ENCODE results near the gene SMAD6.
"Not testable (repeated sequence)": the region's sequence is repeated elsewhere in the genome, so short reads cannot be mapped to it uniquely, and the experiment has no call there.

SMAD6 gene

DNA sequence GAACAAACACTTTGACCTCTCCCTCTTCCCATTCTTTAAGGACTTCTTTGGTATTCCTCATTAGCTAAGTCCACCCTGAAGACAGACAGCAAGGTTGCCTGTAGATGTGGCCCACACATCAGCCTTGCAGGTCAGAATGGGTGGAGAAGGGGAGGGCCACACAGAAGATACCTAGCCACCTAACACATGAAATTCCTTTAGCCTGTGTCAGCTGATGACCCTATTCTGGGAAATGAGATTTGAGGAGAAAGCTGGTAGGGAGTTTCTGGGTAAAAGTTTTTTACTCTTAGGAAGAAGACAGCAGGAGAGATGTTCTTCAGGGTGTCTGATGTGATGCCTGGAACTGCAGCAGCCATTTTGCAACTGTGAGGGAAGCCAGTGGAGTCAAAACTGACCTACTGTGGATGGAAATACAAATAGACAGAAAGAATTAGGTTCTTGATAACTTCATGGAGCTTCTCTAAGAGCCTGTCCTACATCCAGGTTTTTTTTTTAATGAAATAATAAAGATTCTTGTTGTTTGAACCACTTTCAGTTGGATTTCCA, 17.8 kb upstream of the SMAD6 start:
- Mint-ChIP-seq H3K9me3 (peaks cover 4% of the 10 kb centered on the region), H3K4me3 (no peak overlapping the region), H3K27me3 (no peaks in the 10 kb centered on the region), H3K36me3 (ENCODE audit: low read depth) (no peaks in the 10 kb centered on the region), H3K27ac (no peak overlapping the region), H3K4me1 (no peaks in the 10 kb centered on the region)
- DNase-seq, result no peak
- no peak for ATAC-seq

DNA sequence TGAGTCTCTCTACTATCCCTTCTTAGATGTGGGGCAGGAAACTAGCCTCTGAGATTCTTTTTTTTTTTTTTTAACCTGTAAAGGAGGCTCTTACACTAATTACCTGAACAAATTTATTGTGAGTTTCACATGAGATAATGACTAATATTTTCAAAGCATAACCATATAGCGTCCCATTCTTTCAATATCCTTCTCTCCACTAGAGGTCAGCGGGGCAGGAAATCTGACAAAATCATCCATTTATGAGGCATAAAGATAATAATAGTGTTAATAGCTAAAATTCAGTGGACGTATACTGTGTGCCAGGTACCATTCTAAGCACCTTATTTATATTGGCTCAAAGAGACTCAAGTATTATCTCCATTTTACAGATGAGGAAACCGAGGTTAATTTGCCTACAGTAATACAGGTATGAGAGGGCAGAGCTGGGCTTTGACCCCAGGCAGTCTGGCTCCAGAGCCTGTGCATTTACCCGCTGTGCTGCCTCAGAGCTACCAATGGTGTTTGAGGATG, 16.3 kb upstream of the SMAD6 start:
- ATAC-seq (no peak), DNase-seq (no peak)
- no peak overlapping the region for H3K4me3 Mint-ChIP-seq
- H3K36me3 Mint-ChIP-seq (ENCODE audit: low read depth), result no peaks in the 10 kb centered on the region
- H3K27me3 Mint-ChIP-seq, result no peaks in the 10 kb centered on the region
- H3K4me1 Mint-ChIP-seq, result no peaks in the 10 kb centered on the region
- peaks cover 4% of the 10 kb centered on the region for H3K9me3 Mint-ChIP-seq
- H3K27ac Mint-ChIP-seq, result no peak overlapping the region

DNA sequence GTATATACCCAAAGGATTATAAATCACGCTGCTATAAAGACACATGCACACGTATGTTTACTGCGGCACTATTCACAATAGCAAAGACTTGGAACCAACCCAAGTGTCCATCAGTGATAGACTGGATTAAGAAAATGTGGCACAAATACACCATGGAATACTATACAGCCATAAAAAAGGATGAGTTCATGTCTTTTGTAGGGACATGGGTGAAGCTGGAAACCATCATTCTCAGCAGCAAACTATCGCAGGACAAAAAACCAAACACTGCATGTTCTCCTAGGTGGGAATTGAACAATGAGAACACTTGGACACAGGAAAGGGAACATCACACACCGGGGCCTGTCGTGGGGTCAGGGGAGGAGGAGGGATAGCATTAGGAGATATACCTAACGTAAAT, 11.1 kb upstream of the SMAD6 start:
- not testable (repeated sequence) for H3K27ac Mint-ChIP-seq

DNA sequence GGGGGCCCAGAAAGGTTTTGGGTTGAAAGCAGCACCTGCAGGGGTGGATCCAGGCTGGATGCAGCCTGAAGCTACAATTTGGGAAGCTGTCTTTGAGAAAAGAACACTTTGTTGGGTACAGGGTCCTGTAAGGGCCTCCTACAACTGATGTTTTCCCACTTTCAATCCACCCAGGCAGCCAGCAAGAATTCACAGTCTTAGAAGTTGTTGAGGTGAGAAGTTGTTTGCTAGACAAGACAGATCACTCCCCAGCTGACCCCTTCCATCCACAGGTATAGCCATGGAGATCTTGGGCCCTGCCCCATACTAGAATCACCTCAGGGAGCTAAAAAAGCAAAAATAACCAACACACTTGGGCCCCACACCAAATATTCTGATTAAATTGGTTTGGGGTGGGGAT, 10.3 kb upstream of the SMAD6 start:
- no peak overlapping the region for H3K27ac Mint-ChIP-seq

More for the DNA sequence above, 11.1 kb upstream of the SMAD6 start:
- not testable (repeated sequence) for H3K4me3 Mint-ChIP-seq; H3K36me3 Mint-ChIP-seq (ENCODE audit: low read depth); H3K9me3 Mint-ChIP-seq; DNase-seq; H3K4me1 Mint-ChIP-seq; H3K27me3 Mint-ChIP-seq; ATAC-seq

DNA sequence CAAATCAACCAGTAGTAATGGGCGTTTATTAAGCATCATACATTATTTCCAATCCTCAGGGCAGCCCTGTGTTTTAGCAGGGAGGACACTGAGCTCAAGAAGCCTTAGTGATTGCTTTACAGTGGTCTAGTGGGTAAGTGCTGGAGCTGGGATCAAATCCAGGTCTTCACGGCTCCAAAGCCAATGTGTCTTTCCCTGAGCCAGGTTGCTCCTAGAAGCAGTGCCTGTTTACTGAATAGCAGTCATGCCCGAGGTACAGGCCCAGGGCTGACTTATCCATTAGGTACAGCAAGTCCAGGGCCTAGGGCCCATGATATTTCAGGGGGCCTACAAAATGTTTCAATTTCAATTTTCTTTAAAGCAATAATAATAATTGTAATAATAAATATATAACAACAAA, 9.6 kb upstream of the SMAD6 start:
- H3K4me3 Mint-ChIP-seq, result no peak overlapping the region
- no peaks in the 10 kb centered on the region for H3K9me3 Mint-ChIP-seq
- DNase-seq (no peak), ATAC-seq (no peak)
- no peak overlapping the region for H3K27ac Mint-ChIP-seq
- H3K36me3 Mint-ChIP-seq (ENCODE audit: low read depth), result no peaks in the 10 kb centered on the region
- no peaks in the 10 kb centered on the region for H3K27me3 Mint-ChIP-seq
- H3K4me1 Mint-ChIP-seq, result peaks cover 6% of the 10 kb centered on the region

More for the DNA sequence above, 10.3 kb upstream of the SMAD6 start:
- ATAC-seq (no peak), DNase-seq (no peak)
- no peaks in the 10 kb centered on the region for H3K36me3 Mint-ChIP-seq (ENCODE audit: low read depth)
- H3K27me3 Mint-ChIP-seq, result no peaks in the 10 kb centered on the region
- no peaks in the 10 kb centered on the region for H3K9me3 Mint-ChIP-seq
- peaks cover 6% of the 10 kb centered on the region for H3K4me1 Mint-ChIP-seq
- no peak overlapping the region for H3K4me3 Mint-ChIP-seq

DNA sequence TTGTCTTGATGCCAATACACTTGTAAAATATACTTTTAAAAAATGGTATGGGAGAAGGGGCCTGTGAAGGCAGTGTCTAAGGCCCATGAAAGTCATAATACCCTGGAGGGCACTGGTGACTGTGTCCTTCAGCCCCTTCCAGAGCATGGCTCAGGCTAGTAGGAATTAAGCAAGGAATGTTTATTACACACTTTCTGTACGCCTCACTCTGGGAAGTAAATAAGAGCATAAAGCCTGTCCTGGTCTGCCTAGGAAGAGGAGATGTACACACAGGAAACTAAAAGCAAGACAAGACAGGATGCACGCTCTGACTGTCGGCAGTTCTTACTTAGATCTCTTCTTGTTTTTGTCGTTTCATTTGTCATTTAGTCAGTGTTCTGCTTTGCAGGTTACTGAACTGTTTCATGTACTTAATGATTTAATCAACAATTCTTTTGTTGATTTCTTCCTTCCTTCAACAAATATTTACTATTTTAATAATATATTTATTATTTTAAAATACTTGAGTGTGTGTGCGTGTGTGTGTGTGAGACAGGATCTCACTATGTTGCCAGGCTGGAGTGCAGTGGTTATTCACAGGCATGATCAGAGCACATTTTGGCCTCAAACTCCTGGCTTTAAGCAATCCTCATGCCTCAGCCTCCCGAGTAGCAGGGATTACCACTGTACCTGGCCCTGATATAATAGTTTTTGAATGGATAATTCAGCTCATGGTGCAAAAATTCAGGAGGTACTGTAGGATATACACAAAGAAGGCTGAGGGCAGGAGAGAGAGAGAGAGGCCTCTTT, 9.0 kb upstream of the SMAD6 start:
- Mint-ChIP-seq H3K4me3 (no peak overlapping the region), H3K27ac (peak overlapping the region; percentile 5), H3K36me3 (ENCODE audit: low read depth) (no peaks in the 10 kb centered on the region), H3K9me3 (no peaks in the 10 kb centered on the region), H3K4me1 (peaks cover 6% of the 10 kb centered on the region), H3K27me3 (no peaks in the 10 kb centered on the region)
- DNase-seq, result no peak
- ATAC-seq, result peak; percentile 54

DNA sequence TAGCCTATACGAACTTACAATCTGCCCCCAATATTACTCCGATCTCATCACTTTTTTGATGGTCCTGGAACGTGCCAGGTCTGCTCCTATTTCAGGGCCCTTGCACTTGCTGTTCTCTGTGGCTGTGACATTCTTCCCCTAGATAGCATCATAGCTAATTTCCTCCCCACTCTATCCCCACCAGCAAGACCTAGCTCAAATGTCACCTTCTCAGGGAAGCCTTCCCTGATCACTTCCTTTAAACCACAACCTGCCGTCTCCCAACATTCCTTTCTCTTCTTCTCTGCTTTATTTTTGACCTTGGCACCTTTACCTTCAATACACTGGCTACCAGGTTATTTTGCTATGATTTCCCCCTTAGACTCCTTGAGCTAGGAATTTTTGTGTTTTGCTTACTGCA, 5.3 kb upstream of the SMAD6 start:
- DNase-seq (no peak), ATAC-seq (no peak)
- H3K27me3 Mint-ChIP-seq, result no peaks in the 10 kb centered on the region
- H3K4me3 Mint-ChIP-seq, result no peak overlapping the region
- no peaks in the 10 kb centered on the region for H3K36me3 Mint-ChIP-seq (ENCODE audit: low read depth)
- H3K27ac Mint-ChIP-seq, result no peak overlapping the region
- H3K4me1 Mint-ChIP-seq, result peaks cover 17% of the 10 kb centered on the region
- no peaks in the 10 kb centered on the region for H3K9me3 Mint-ChIP-seq

DNA sequence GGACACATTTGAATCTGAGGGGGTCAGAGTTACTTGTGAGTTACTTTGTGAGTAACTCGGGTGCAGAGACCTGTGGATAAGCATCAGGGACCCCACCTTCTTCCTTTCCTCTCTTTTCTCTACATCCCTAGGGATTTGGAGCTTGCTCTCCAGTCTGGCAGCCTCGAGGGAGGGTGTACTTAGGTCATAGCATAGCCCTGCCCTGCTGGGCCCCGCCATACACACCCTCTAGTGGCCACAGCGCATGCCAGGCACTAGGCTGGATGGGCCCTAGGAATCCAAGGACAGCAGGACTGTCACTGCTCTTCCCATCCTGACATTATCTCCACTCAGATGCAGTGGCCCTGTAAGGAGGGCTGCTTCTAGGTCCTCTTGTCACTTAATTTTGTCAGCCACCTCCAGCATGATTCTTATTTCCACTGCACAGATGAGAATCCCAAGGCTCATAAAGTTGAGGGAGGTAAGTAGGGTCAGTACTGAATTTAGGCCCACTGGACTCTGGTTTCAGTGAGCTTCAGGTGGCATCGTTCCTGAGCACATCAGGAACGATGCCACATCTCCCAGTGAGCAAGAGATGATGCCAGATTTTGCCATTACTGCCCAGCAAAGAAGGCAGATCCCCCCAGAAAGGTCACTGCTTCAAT, 3.6 kb upstream of the SMAD6 start:
- Mint-ChIP-seq H3K4me3 (no peak overlapping the region), H3K9me3 (no peaks in the 10 kb centered on the region), H3K36me3 (ENCODE audit: low read depth) (no peaks in the 10 kb centered on the region), H3K4me1 (peaks cover 16% of the 10 kb centered on the region), H3K27me3 (peaks cover 6% of the 10 kb centered on the region), H3K27ac (no peak overlapping the region)
- ATAC-seq (no peak), DNase-seq (peak; percentile 25)

DNA sequence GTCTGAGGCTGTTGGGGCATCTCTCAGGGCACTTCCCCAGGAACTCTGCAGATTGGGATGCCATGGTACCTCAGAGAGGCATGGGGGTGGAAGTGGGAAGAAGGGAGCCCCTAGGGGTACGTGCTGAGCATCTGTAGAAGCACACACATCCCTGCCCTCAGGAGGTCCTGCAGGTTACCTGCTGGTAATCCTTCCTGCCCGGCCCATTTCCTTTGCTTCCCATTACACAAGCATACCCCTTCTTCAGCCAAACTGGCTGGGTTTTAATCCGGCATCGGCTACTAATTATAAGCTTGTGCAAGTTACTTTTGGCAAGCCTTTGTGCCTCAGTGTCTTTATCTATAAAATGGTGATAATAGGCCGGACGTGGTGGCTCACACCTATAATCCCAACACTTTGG, 3.1 kb upstream of the SMAD6 start:
- no peak overlapping the region for H3K27ac Mint-ChIP-seq
- DNase-seq, result no peak
- H3K36me3 Mint-ChIP-seq (ENCODE audit: low read depth), result no peaks in the 10 kb centered on the region
- peaks cover 6% of the 10 kb centered on the region for H3K27me3 Mint-ChIP-seq
- H3K4me1 Mint-ChIP-seq, result peaks cover 16% of the 10 kb centered on the region
- no peaks in the 10 kb centered on the region for H3K9me3 Mint-ChIP-seq
- no peak for ATAC-seq
- H3K4me3 Mint-ChIP-seq, result no peak overlapping the region

DNA sequence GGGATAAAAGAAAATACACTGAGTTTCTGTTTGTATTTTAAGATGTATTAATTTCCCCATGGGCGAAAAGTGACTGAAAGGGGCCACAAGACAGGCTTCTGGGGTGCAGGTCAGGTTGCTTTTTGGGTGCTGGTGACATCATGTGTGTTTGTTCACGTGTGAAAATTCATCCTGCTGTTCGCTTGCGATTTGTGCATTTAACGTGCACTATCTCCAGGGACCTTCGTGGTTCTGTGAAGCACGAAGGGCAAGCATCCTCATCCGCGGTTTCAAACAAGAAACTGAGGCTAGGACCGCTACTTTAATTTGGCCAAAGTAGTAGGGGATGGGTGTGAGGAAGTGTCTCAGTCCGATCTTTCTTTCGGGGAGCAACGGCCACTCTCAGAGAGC, 1.6 kb upstream of the SMAD6 start:
- ATAC-seq (no peak), DNase-seq (no peak)
- H3K27me3 Mint-ChIP-seq, result peaks cover 19% of the 10 kb centered on the region
- H3K36me3 Mint-ChIP-seq (ENCODE audit: low read depth), result no peaks in the 10 kb centered on the region
- H3K27ac Mint-ChIP-seq, result peak overlapping the region; percentile 64
- peak overlapping the region; percentile 83 for H3K4me3 Mint-ChIP-seq
- H3K9me3 Mint-ChIP-seq, result no peaks in the 10 kb centered on the region
- H3K4me1 Mint-ChIP-seq, result peaks cover 19% of the 10 kb centered on the region

DNA sequence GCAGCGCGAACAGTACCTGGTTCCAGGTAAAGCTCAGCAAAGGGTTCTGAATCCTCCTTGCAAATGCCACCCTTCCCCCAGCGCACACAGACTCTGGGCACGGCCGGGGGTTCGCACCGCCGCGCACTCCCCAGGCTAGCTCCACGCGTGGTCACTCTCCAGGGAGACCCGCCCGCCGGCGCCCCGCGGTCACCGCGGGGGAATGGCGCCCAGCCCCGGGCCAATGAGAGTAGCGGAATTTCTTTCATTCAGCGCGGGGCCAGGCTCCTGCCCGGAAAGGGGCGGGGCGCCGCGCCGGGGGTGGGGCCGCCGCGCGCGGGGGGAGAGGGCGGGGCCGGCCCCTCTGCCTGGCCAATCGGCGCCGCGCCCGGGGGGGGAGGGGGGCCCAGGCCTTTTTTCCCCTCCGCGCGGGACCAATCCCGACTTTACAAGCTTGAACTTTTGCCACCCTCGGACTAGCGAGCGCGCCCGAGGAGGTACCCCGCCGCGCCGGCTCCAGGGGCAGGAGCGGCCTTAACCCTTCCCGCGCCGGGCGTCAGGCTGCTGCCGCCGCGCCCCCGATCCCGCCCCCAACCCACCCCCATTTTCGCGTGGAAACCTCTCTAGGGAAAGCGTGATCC, 1.1 kb upstream of the SMAD6 start:
- H3K4me1 Mint-ChIP-seq, result peaks cover 19% of the 10 kb centered on the region
- DNase-seq (peak; percentile 88), ATAC-seq (peak; percentile 80)
- H3K9me3 Mint-ChIP-seq, result no peaks in the 10 kb centered on the region
- peaks cover 24% of the 10 kb centered on the region for H3K27me3 Mint-ChIP-seq
- H3K27ac Mint-ChIP-seq, result peak overlapping the region; percentile 64
- no peaks in the 10 kb centered on the region for H3K36me3 Mint-ChIP-seq (ENCODE audit: low read depth)
- peak overlapping the region; percentile 83 for H3K4me3 Mint-ChIP-seq

DNA sequence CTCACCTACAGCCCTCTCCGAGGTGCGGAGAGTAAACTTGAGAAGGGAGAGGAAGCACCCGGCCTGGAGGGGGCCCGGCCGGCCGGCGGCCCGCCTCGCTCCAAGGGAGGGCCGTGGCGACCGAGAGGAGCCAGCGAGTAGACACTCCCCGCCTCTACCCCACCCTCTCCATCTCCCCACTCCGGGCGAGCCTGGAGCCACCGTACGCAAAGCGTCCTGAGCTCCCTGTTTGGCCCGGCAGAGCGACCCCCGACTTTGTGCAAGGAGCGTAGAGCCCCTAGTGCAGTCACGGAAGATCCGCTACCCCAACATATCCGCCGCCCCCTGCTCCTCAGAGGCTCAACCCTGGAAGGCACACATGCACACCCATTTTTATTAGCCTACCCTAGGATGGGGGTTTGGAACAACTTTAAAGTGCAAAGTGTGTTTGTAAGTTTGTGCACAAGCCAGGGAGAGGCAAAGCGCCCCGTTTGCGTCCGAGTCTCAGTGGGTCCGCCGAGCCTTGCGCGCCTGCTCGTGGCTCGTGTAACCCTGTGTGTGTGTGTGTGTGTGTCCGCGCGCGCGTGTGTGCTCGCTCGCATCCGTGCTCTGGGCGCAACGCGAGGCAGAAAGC, 508 bp upstream of the SMAD6 start:
- no peaks in the 10 kb centered on the region for H3K36me3 Mint-ChIP-seq (ENCODE audit: low read depth)
- peaks cover 24% of the 10 kb centered on the region for H3K27me3 Mint-ChIP-seq
- no peaks in the 10 kb centered on the region for H3K9me3 Mint-ChIP-seq
- peak overlapping the region; percentile 39 for H3K27ac Mint-ChIP-seq
- ATAC-seq (peak; percentile 24), DNase-seq (no peak)
- peak overlapping the region; percentile 81 for H3K4me3 Mint-ChIP-seq
- peaks cover 19% of the 10 kb centered on the region for H3K4me1 Mint-ChIP-seq

DNA sequence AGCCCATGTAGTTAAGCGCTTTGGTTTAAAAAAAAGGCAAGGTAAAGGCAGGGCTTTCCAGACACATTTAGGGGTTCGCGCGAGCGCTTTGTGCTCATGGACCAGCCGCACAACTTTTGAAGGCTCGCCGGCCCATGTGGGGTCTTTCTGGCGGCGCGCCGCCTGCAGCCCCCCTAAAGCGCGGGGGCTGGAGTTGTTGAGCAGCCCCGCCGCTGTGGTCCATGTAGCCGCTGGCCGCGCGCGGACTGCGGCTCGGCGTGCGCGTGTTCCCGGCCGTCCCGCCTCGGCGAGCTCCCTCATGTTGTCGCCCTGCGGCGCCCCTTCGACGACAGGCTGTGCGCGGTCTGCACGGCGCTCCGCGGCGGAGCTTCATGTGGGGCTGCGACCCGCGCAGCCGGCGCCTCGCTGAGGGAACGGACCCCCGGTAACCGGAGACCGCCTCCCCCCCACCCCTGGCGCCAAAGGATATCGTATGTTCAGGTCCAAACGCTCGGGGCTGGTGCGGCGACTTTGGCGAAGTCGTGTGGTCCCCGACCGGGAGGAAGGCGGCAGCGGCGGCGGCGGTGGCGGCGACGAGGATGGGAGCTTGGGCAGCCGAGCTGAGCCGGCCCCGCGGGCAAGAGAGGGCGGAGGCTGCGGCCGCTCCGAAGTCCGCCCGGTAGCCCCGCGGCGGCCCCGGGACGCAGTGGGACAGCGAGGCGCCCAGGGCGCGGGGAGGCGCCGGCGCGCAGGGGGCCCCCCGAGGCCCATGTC, 927 bp downstream of the SMAD6 start:
- Mint-ChIP-seq H3K27me3 (peaks cover 24% of the 10 kb centered on the region), H3K36me3 (ENCODE audit: low read depth) (no peaks in the 10 kb centered on the region), H3K27ac (no peak overlapping the region), H3K4me1 (peaks cover 19% of the 10 kb centered on the region), H3K9me3 (no peaks in the 10 kb centered on the region), H3K4me3 (peak overlapping the region; percentile 81)
- no peak for ATAC-seq
- DNase-seq, result peak; percentile 15

DNA sequence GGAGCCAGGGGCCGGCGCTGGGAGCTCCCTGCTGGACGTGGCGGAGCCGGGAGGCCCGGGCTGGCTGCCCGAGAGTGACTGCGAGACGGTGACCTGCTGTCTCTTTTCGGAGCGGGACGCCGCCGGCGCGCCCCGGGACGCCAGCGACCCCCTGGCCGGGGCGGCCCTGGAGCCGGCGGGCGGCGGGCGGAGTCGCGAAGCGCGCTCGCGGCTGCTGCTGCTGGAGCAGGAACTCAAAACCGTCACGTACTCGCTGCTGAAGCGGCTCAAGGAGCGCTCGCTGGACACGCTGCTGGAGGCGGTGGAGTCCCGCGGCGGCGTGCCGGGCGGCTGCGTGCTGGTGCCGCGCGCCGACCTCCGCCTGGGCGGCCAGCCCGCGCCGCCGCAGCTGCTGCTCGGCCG, 1.5 kb downstream of the SMAD6 start:
- H3K4me3 Mint-ChIP-seq, result no peak overlapping the region
- no peak overlapping the region for H3K27ac Mint-ChIP-seq
- peaks cover 24% of the 10 kb centered on the region for H3K27me3 Mint-ChIP-seq
- no peaks in the 10 kb centered on the region for H3K9me3 Mint-ChIP-seq
- H3K4me1 Mint-ChIP-seq, result peaks cover 19% of the 10 kb centered on the region
- no peaks in the 10 kb centered on the region for H3K36me3 Mint-ChIP-seq (ENCODE audit: low read depth)
- no peak for ATAC-seq
- DNase-seq, result peak; percentile 24
